ENCODE measurements around the gene HOXD11.

HOXD11 gene

GRCh38 chr2:176099728-176100546, 7.1 kb upstream of the HOXD11 start, which contains the start of gene HOXD12:
Gene HOXD12 (plus strand): TSS chr2:176099795. CDS start chr2:176099802, 7 bp downstream.
- TF ChIP-seq, protein P1, sequence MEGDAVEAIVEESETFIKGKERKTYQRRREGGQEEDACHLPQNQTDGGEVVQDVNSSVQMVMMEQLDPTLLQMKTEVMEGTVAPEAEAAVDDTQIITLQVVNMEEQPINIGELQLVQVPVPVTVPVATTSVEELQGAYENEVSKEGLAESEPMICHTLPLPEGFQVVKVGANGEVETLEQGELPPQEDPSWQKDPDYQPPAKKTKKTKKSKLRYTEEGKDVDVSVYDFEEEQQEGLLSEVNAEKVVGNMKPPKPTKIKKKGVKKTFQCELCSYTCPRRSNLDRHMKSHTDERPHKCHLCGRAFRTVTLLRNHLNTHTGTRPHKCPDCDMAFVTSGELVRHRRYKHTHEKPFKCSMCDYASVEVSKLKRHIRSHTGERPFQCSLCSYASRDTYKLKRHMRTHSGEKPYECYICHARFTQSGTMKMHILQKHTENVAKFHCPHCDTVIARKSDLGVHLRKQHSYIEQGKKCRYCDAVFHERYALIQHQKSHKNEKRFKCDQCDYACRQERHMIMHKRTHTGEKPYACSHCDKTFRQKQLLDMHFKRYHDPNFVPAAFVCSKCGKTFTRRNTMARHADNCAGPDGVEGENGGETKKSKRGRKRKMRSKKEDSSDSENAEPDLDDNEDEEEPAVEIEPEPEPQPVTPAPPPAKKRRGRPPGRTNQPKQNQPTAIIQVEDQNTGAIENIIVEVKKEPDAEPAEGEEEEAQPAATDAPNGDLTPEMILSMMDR (IDR thresholded peaks at IDR 0.05; ENCODE audit: low read depth, low read length, missing control alignments), result no peak
- no peak within 1 kb of the TSS for H3K4me3 ChIP-seq (ENCODE audit: low read depth, low read length)
- no peak for DNase-seq (ENCODE audit: low read depth)

DNA sequence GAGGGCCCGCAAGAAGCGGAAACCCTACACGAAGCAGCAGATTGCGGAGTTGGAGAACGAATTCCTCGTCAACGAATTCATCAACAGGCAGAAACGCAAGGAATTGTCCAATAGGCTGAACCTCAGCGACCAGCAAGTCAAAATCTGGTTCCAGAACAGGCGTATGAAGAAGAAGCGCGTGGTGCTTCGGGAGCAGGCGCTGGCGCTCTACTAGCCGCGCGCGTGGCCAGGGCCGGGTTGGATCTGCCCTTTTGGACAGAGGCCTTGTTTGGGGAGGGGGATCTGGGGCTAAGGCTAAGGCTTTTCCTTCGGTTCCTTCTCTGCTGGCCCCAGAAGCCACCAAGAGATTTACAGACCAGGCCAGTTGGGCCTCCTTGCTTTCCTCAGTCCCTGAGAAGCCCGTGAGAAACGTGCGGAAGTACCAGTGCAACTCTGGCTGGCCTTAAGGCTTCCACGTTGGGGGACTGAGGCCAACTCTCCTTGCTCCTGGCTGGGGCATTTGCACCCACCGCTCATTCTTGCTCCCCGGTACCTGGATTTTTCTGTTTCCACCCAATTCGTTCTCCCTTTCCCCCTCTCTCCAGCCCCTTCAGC, 6.4 kb upstream of the HOXD11 start:
- TF ChIP-seq, protein P1 (IDR thresholded peaks at IDR 0.05; ENCODE audit: low read depth, low read length, missing control alignments), result no peak
- DNase-seq (ENCODE audit: low read depth), result no peak
- H3K4me3 ChIP-seq (ENCODE audit: low read depth, low read length), result no peak overlapping the region

DNA sequence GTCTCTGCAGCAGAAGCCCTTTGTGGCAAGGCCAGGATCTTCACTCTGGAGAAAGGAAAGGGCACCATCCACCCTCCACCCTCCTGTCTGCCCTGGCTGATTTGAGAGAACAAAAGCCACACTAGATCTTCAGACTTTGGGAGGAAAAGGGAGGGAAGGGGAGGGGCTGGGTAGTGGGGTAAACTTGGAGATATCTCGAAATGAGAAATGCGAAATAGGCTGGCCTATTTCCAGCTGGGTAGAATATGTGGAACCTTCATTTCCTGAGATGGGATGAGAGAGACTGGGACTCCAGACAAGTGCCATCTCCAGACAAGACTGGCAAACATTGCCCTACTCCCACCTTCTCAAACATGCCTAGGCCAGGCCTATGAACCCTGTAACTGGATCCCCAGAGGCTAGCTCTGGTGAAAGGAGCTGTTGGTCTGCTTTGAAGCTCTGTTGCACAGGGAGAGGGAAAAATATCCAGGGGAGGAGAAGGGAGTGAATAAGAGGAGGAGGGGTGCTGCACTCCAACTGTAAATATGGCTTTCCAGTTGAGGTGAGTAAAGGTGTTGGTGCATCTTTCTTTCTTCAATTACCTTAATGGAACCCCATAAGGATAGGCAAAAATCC, 5.8 kb upstream of the HOXD11 start:
- TF ChIP-seq, protein P1 (IDR thresholded peaks at IDR 0.05; ENCODE audit: low read depth, low read length, missing control alignments), result no peak
- no peak for DNase-seq (ENCODE audit: low read depth)
- no peak overlapping the region for H3K4me3 ChIP-seq (ENCODE audit: low read depth, low read length)

DNA sequence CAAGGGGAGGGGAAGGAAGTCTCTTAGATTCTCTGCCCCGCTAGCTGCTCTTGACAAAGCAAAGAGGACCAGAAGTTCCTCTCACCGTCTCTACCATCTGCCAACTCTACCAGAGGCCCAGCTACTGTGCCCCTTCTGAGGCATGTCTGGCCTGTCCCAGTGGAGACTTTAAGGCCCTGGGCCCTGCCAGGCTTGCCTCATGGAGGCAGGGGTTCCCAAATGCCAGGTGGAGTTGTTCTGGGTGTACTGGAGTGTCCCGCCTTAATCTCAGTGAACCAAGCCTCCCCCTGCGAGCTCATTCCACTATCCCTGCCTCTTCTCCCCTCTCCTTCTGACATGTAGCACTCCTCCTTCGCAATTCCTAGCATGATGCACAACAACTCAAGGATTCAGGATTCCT, 5.2 kb upstream of the HOXD11 start:
- no peak for DNase-seq (ENCODE audit: low read depth)
- TF ChIP-seq, protein P1 (IDR thresholded peaks at IDR 0.05; ENCODE audit: low read depth, low read length, missing control alignments), result no peak
- no peak overlapping the region for H3K4me3 ChIP-seq (ENCODE audit: low read depth, low read length)

DNA sequence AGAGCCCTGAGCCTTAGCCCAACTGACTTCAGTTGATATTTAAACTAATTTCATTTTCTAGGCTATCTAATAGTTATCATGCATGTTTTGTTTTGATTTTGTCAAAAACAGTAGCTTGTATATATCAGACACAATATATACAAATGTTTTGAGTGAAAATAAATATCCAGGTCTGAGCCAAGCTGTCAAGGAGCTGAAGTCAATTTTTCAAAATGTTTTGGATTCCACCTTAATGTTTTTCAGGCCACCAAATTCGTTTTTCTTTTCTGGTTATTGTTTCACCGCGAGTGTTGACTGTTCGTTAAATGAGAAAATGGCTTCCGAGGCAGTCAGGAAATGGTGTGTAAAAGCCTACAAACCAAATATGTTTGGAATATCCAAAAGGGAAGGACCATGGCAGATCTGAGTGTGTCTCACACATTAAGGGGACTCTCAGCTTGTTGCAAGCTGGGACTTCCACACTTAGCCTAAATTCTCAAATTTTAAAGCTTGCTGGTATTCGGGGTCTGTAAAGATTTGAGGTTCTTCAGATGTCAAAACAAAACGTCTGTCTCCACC, 4.7 kb upstream of the HOXD11 start:
- DNase-seq (ENCODE audit: low read depth), result no peak
- TF ChIP-seq, protein P1 (IDR thresholded peaks at IDR 0.05; ENCODE audit: low read depth, low read length, missing control alignments), result no peak
- no peak overlapping the region for H3K4me3 ChIP-seq (ENCODE audit: low read depth, low read length)

DNA sequence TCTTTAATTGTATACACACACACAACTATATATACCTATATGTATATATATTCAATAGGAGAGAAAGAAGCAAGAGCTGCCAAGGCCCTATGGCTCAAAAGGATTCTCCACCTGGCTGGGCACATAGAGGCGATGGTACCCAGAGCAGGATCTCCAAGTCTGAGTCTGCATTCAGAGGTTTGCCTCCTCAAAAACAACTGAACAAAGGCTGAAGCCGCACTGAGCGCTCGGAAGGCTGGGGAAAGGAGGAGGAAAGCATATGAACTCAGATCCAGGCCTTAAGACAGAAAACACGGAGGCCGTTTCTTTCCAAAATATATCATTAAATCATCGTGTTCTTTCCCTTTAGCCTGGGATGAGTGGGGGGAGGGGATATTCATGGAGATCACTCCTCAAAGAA, 3.9 kb upstream of the HOXD11 start:
- H3K4me3 ChIP-seq (ENCODE audit: low read depth, low read length), result no peak overlapping the region
- TF ChIP-seq, protein P1 (IDR thresholded peaks at IDR 0.05; ENCODE audit: low read depth, low read length, missing control alignments), result no peak
- DNase-seq (ENCODE audit: low read depth), result no peak

All from GM12864 (cell line).